Mesothelial cell of epicardium (in vitro differentiated cells): Measurements from ENCODE around the gene NAGPA. TPM values are rescaled to one million over a fixed set of nuclear protein-coding genes. Genes with fewer than 3 reads are reported as not detected.

Source experiments
- DNase-seq, 2 experiments: peaks; one replicate each; pipeline ENCODE4 v3.0.0; 2021; ENCODE audit warnings: low spot score in 2 of 2; ENCODE audit not compliant: unreplicated experiment in 2 of 2
- H3K27ac Mint-ChIP-seq: 2 replicates; pipeline ENCODE4 v1.8.0; 2021; ENCODE audit warnings: mixed read lengths
- H3K27me3 Mint-ChIP-seq: 2 replicates; pipeline ENCODE4 v1.8.0; 2021; ENCODE audit warnings: low read depth, mixed read lengths
- H3K36me3 Mint-ChIP-seq: 2 replicates; pipeline ENCODE4 v1.8.0; 2021; ENCODE audit warnings: mixed read lengths
- H3K4me1 Mint-ChIP-seq: 2 replicates; pipeline ENCODE4 v1.8.0; 2021; ENCODE audit warnings: mixed read lengths
- H3K4me3 Mint-ChIP-seq: 2 replicates; pipeline ENCODE4 v1.8.0; 2021; ENCODE audit warnings: mild to moderate bottlenecking, moderate library complexity, mixed read lengths
- H3K9me3 Mint-ChIP-seq: 2 replicates; pipeline ENCODE4 v1.8.0; 2021; ENCODE audit warnings: mixed read lengths
- CTCF ChIP-seq: fragments of 200-600 bp; sonication (generic); IDR thresholded peaks from one replicate; pipeline ENCODE4 v1.5.0; 2021; ENCODE audit warnings: antibody characterized with exemption; ENCODE audit not compliant: unreplicated experiment
- total RNA-seq: library from RNA; stranded (reverse); gene quantifications from 3 replicates; pipeline ENCODE4 v1.2.1, GENCODE V29; 2021

Gene NAGPA
- total RNA-seq, 1 donor from 2014 or later: 12.6 TPM

GRCh38 chr16:5003211-5003610 is 30.5 kb downstream of the NAGPA start:
- no peak for DNase-seq
- no peak for TF ChIP-seq CTCF
- Mint-ChIP-seq H3K27ac (no peak overlapping the region), H3K4me3 (no peak overlapping the region), H3K9me3 (no peaks in the 10 kb centered on the region), H3K27me3 (peaks cover 5% of the 10 kb centered on the region), H3K4me1 (no peaks in the 10 kb centered on the region), H3K36me3 (no peaks in the 10 kb centered on the region)

- Mint-ChIP-seq H3K36me3 (no peaks in the 10 kb centered on the region), H3K27ac (no peak overlapping the region), H3K27me3 (peaks cover 5% of the 10 kb centered on the region), H3K4me1 (no peaks in the 10 kb centered on the region), H3K4me3 (no peak overlapping the region), H3K9me3 (no peaks in the 10 kb centered on the region)
- no peak for DNase-seq
- TF ChIP-seq CTCF: no peak
Measured at GRCh38 chr16:5002699-5003143, 31.0 kb downstream of the NAGPA start.

- Mint-ChIP-seq H3K27me3 (peaks cover 12% of the 10 kb centered on the region), H3K36me3 (no peaks in the 10 kb centered on the region), H3K4me3 (no peak overlapping the region), H3K9me3 (no peaks in the 10 kb centered on the region), H3K4me1 (no peaks in the 10 kb centered on the region), H3K27ac (no peak overlapping the region)
- DNase-seq: no peak
- TF ChIP-seq CTCF: no peak
Measured at GRCh38 chr16:5001986-5002385, 31.7 kb downstream of the NAGPA start.

DNA sequence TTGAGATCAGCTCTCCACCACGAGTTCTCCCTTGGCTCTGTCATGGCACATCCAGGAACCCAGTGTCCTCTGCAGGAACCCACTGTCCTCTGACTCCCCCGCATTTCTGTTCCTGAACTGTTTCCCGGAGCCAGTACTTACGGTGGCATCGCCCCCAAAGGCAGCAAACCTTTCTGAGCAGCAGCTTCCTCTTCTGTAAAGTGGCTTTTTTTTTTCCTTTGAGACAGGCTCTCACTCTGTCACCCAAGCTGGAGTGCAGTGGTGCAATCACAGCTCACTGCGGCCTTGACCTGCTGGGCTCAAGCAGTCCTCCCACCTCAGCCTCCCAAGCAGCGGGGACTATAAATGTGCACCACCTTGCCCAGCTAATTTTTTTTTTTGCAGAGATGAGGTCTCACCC is 32.2 kb downstream of the NAGPA start:
- Mint-ChIP-seq H3K9me3 (no peaks in the 10 kb centered on the region), H3K4me3 (no peak overlapping the region), H3K27ac (no peak overlapping the region), H3K27me3 (peaks cover 15% of the 10 kb centered on the region), H3K4me1 (no peaks in the 10 kb centered on the region), H3K36me3 (no peaks in the 10 kb centered on the region)
- no peak for TF ChIP-seq CTCF
- no peak for DNase-seq

DNA sequence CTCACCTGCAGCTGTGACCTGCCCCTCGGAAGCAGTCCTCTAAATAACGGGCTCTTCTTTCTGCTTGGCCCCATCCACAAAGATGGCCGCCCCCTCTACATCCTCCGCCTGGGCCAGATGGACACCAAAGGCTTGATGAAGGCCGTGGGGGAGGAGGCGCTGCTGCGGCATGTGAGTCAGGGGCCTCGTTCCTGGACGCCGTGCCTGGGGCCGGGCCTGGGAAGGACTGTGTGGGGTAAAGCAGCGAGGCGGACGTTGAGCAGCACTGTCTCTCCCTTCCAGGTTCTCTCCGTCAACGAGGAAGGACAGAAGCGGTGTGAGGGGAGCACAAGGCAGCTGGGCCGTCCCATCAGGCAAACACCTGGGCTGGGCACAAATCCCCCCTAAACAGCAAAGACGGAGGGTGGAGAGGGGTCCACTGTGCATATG is 33.1 kb downstream of the NAGPA start:
- H3K27me3 Mint-ChIP-seq: peaks cover 21% of the 10 kb centered on the region
- DNase-seq: no peak
- TF ChIP-seq CTCF: no peak

More for the DNA sequence above, 33.1 kb downstream of the NAGPA start:
- Mint-ChIP-seq H3K27ac (no peak overlapping the region), H3K4me3 (no peak overlapping the region), H3K4me1 (no peaks in the 10 kb centered on the region), H3K9me3 (no peaks in the 10 kb centered on the region), H3K36me3 (no peaks in the 10 kb centered on the region)
